GM19395 (cell line): ENCODE data around the gene ZBTB43.

Source experiments
- ATAC-seq: cut with Tn5 transposase; IDR thresholded peaks from one replicate; pipeline ENCODE4 v1.9.1; 2021; ENCODE audit warnings: mild to moderate bottlenecking, moderate library complexity; ENCODE audit not compliant: unreplicated experiment

The ZBTB43 gene

DNA sequence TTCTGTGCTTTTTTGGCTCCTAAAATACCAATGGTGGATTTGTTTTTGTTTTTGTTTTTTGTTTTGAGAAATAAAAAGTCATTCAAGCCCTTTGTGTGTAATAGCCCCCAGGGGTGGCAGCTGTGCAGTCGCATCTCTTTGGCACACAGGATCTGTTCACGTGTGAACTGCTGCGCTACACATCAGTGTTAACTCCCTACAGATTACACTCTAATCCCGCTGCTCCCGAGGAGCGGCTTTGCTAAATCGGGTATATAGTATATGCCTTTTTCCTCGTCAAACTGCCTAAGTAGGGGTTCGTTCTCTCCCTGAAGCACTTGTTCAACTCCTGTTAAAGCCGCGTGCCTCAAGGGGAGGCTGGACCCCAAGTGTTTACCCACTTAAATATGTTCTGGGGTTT is 77.9 kb downstream of the ZBTB43 start:
- no peak for ATAC-seq

DNA sequence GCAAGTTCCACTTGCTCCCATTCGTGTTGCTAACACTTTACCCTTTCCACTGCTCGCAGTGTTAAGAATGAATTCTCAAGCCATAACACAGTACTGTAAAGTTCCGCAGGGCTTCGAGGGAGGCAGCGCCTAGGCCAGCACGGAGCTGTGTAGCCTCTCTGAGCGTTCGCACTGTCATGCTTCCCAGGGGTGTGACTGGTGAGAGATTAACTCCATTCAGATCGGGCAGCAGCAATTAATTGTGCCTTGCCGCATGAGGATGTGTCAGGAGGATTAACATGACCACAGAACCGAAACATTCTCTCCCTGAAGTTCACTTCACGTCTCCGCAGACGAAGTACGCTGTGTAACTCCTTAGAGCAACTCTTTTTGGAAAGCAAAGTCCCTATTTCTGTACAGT is 78.8 kb downstream of the ZBTB43 start:
- ATAC-seq = no peak

DNA sequence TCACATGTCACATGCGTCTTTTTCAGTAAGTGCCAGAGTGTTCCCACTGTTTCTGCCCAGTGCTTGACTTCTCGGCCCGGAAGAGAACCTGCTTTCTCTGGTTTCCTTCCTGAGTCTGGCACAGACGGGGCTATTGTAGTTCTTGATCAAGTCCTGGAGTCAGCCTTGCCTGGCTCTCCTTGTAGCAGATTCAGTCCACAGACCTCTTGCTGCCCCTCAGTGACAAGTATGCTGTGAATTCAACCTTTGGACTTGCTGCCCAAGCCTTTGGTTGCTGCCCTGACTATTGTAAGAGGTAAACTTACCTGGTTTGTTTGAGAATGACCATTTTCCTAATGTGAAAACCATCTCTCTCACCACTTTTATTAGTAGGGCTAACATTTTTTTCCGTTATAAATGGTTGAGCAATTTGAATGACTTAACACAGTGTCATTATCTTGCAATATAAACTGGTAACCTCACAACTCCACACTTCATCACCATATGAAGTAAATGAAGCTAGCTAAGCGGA is 80.3 kb downstream of the ZBTB43 start:
- ATAC-seq = no peak

DNA sequence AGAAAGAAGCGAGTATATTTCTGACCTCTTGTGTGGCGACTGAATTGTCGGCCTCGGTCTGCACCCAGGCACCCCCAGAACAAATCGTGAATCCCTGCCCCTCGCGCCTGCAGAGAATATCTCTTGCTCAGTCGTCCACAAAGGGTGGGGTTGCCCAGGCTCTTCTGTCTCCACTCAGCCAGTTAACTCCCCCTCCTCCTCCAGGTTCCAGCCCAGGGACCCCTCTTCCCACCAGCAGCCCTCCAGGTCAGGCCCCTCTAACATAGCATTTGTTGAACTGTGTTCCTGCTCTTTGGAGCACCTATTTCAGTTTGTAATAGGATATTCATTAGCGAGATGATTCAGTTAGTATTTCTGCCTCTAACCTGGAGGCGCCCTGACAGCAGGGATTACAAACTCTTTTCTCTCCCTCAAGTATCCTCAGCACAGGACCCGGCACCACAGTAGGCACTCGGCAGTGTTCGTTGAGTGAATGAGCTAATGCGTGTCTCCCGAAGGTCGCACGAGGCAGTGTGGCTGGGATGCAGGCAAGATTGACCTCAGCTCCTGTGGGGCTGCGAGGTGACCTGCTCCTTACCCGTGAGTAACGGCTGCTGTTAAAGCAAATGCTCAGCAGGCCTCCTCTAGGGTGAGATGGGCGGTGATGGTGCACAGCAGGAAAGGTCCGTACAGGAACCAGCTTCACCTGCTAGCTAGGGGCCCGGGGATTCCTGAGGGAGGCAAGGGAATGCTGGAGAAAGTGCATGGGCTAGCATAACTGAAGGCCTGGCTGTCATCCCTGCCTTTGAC is 81.4 kb downstream of the ZBTB43 start:
- no peak for ATAC-seq

DNA sequence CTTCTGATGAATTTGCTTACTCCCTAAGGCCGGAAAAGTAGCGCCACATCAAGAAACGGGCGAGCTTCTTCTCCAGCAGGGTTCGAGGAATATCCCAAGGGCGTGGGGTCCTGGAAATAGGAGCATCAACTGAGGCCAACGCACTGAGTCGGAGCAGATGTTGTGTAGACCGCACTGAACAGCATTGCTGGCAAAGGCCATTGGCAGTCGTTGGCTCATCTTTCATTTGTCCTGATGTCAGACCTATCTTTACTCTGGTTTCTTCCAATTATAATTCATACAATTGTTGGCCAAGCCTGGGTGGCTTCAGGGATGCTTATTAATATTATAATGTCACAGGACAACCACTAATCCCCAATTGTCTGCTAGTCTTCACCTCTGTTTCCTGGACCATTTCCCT is 82.1 kb downstream of the ZBTB43 start:
- no peak for ATAC-seq
